GM10847 (cell line): ENCODE data around the gene DDX43.

Experiments
- POLR2A ChIP-seq: IDR thresholded peaks from 2 replicates; pipeline ENCODE4 v1.6.1; 2011; ENCODE audit not compliant: insufficient read length; ENCODE audit errors: extremely low read depth

The DDX43 gene

DNA sequence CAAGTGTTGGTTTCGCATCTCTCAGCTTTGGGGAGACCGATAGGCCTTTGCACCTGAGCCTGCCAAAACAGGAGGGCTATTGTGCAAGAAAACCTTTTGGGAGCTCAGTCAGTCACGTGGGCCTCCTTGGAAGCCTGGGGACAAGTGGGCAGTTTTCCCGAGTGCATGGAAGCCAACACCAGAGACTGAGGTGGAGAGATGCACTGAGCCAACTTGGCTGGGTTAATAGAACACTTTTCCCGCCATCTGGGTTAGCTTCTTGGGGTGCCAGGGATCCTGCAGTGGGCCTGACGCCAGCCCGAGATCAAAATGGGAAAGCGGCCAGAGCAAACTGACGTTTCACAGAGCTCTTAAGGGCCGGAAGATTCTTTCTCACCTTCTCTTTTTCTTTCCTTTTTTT lies 22.1 kb upstream of the DDX43 start:
- TF ChIP-seq POLR2A = no peak

DNA sequence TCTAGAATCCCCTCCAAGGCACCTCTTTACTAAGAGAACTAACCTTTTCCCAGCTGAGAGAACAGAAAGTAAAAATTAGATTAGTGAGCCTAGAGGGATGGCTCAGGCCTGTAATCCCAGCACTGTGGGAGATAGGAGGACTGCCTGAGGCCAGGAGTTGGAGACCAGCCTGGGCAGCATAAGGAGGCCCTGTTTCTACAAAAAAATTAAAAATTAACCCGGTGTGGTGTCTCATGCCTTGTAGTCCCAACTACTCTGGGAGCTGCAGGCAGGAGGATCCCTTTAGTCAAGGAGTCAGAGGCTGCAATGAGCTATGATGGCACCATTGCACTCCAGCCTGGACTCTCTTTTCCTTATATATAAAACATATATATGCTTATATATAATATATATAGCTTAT lies 19.4 kb upstream of the DDX43 start:
- TF ChIP-seq POLR2A = no peak

DNA sequence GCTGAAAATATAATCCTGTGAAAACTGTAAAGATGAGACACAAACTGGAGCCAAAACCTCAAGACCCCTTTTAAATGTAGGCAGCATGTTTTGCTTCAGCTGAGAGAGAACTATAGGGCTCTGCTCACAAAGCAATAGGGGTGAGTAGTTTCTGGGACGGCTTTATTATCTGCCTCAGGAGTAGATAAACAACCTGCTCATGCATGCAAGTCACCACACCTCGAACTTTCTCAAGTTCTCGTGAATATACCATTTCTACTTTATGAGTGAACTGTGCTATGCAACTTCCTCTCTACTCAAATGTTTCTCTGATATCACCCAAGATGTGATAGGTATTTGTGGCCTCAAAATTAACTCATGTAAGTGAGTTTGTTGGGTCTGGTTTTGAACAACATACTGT lies 17.4 kb upstream of the DDX43 start:
- TF ChIP-seq POLR2A = no peak

DNA sequence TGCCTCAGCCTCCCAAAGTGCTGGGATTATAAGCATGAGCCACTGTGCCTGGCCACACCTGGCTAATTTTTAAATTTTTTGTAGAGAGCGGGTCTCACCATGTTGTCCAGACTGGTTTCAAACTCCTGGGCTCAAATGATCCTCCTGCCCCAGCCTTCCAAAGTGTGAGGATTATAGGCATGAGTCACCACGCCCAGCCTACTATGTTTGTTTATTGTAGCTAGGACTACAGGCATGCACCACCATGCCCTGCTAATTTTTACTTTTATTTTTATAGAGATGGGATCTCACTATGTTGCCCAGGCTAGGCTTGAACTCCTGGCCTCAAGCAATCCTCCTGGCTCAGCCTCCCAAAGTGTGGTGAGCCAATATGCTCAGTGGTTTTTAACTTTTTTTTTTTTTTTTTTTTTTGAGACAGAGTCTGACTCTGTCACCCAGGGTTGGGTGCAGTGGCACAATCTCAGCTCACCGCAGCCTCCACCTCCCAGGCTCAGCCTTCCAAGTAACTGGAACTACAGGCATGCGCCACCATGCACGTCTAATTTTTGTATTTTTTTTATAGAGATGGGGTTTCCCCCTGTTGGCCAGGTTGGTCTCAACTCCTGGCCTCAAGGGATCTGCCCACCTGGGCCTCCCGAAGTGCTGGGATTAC lies 12.0 kb upstream of the DDX43 start:
- TF ChIP-seq POLR2A = no peak

DNA sequence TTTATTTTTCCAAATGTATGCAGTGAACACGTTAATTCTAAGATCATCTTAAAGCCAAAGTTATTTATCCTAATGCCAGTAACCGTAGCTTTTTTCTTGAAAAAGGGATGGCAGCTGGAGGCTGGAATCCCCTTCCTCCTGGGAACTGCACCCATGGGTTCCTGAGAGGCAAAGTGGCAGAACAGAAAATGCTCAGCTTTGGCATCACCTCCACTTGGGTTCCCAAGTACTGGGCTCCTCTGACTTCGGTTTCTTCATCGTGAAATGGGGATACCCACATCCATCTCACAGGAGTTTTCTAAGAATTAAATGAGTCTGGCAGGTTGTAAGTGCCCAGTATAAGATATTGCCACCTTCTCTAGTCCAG lies 6.2 kb upstream of the DDX43 start:
- no peak for TF ChIP-seq POLR2A

DNA sequence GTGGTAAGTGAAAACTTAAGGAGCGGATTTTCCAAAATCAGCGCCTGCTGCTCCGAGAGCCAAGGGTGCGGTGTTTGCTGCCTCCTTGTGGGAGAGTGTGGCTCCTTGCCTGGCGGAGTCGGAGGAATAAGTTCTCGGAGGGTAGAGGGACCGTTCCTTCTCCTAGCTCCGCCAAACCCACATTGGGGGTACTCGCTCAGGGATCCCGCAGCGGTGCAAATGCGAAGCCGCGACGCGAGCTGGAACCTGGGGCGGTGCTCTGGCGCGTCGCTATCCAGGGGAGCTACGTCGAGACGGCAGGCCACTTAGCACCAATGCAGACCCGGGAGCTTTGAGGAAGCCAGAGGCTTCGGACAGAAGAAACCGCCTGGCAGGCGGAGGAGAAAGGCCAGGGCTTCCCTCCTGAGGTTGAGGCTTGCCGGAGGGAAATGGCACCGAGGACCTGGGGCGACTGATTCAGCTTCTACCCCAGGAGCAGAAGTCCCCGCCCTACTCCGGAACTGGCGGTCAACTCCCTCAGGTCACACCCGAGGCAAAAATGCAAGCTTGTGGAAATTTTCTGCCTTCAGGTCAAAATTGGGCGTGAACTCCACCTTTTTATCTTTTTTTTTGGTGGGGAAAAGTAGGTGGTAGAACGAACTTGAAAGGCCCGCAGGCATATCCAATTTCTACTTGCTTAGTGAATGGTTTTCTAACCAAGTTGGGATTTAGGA lies 5.7 kb upstream of the DDX43 start:
- no peak for TF ChIP-seq POLR2A

DNA sequence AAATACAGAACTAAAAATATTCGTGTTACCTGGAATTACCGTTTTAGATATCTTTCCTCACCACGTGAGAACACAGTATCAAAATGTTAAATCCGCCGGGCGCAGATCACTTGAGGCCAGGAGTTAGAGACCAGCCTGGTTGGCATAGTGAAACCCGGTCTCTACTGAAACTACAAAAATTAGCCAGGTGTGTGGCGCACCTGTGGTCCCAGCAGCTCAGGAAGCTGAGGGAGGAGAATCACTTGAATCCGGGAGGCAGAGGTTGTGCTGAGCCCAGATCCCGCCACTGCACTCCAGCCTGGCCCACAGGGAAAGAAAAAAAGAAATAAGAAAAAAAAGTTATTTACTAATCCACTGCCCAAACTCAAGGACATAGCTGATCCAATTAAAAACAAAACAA lies 4.8 kb upstream of the DDX43 start:
- TF ChIP-seq POLR2A = no peak

DNA sequence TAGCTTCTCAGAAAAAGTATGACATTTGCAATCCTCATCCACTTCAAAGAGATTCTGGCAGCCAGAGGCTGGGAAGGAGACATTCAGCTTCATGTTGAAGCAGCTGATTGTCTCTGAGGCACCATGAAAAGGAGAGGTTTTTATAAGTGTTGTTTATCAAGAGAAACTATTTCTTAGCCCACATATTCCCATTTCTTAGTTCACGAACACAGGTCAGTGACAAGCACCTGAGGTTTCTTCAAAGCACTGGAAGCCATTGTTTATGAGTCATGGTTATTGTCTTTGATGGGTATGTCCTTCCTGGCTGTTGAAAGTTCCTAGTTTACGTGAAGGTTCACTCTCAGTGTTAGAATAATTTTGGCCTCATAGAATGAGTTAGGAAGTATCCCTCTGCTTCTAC lies 3.0 kb upstream of the DDX43 start:
- TF ChIP-seq POLR2A = no peak

DNA sequence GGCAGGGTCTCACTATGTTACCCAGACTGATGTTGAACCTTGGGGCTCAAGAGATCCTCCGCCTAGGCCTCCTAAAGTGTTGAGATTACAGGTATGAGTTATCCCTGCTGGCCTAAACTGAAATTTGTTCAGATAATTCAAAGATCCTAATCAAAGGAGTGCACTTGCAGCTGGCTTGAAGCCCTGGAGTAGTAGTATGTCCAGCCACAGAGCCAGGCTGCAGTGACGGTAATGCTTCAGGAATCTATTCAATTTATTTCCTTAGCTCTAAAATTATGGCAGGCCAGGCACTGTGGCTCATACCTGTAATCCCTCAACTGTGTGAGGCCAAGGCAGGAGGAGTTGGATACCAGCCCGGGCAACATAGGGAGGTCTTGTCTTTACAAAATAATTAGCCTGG lies 1.4 kb upstream of the DDX43 start:
- no peak for TF ChIP-seq POLR2A

DNA sequence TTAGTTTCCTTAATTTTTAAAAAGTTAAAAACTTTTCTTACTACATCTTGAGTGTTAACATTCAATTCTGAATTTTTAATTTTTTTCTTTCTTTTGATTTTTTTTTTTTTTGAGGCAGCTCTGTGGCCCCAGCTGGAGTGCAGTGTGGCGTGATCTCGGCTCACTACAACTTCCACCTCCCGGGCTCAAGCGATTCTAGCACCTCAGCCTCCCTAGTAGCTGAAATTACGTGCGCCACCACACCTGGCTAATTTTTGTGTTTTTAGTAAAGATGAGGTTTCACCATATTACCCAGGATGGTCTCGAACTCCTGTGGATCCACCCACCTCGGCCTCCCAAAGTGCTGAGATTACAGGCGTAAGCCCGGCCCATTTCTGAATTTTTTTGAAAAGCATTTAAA lies 1.2 kb downstream of the DDX43 start:
- TF ChIP-seq POLR2A = no peak

DNA sequence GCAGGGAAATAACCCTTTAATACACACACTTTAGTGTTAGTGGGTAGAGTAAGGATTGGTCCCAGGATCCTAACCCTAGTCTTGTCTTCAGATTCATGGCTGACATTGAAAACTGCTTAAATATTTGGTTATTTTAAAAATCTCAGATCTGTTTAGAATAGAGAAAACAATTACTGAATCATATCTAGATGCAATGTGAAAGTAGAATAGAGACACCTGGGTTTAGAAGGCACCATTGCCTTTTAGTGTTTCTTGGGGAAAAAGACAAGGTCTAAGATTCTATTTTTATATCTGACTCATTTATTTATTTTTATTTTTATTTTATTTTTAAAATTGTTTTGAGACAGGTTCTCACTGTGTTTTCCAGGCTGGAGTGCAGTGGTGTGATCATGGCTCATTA lies 6.0 kb downstream of the DDX43 start:
- TF ChIP-seq POLR2A = no peak

DNA sequence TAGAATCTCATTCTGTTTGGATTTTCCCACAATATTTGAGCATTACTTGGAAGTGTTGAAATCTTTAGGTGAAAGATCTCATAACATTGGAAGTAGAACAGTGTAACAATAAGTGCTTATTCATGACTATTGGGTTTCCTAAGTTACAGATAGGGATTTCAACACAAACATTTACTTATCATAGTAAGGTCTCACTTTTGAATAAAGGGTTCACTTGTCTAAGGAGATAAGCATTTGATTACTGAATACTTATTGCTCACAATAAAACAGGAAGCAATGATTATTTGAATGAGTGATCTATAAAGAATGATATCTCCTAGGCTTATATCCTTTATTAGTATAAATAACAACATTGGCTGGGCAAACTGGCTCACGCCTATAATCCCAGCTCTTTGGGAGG lies 14.8 kb downstream of the DDX43 start:
- no peak for TF ChIP-seq POLR2A

DNA sequence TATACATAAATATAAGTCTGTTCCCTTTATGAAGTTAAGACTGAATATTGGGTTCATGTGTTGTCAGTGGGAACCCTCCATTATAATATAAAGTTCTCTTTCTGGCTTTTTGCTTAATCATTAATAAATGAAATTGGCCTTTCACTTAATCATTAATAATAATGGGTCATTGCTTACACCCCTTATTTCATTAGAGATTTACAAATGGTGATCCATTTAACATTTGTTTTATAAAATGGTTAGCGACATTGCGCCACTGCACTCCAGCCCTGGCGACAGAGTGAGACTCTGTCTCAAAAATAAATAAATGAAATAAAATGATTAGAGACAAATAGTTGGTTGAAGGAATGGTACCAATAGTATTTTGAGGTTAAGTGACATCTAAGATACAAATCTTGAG lies 18.5 kb downstream of the DDX43 start:
- TF ChIP-seq POLR2A = no peak

DNA sequence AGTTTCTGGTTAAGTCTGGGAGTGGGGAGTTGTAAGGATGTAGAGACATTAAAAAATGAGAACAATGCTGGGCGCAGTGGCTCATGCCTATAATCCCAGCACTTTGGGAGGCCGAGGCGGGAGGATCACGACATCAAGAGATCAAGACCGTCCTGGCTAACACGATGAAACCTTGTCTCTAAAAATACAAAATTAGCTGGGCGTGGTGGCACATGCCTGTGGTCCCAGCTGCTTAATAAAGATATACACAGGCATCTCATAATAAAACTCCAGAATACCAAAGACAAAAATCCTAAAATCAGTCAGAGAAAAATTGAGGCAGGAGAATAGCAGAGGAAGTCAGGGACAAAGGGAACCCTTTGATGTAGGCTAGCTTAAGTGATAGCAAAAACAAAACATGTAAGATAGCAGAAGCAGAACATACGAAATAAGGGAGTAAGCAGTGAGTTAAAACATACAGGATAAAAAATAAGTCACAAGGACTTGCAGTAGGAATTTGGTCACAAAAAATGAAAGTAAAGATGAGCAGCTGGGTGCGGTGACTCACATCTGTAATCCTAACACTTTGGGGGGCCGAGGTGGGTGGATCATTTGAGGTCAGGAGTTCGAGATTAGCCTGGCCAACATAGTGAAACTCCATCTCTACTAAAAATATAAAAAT lies 23.6 kb downstream of the DDX43 start:
- no peak for TF ChIP-seq POLR2A

DNA sequence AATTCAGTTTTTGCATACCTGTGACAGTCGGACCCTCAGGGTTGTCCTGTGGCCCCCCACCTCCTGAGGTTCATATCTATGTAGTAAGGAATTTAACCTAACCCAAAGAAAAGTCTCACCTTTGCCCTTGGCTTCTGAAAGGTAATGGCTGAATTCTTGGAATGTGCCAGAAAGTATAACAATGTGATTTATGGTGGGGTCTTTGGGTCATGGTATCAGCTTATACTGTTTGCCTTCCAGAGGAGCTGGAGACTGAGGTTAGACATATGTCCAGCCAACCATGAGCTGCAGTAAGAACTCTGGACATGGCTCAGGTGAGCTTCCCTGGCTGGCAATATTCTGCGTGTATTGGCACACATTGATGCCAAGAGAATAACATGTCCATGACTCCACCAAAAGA lies 26.9 kb downstream of the DDX43 start:
- no peak for TF ChIP-seq POLR2A

DNA sequence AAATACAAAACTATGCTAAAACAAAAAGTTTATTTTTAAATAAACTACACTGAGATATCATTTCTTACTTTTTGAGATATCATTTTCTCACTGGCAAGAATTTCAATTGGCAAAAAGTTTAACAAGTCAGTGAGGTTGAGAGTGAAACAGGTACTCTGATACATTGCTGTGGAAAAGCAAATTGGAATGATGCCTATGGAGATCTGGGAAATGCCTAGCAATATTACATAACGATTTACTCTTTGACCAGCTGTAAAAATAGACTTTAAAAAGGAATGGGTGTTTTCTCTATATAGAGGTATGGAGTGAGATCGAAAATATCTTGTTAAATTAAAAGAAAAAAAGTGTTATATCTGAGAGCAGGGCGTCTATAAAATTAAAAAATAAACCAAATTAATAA lies 40.6 kb downstream of the DDX43 start:
- TF ChIP-seq POLR2A = no peak

DNA sequence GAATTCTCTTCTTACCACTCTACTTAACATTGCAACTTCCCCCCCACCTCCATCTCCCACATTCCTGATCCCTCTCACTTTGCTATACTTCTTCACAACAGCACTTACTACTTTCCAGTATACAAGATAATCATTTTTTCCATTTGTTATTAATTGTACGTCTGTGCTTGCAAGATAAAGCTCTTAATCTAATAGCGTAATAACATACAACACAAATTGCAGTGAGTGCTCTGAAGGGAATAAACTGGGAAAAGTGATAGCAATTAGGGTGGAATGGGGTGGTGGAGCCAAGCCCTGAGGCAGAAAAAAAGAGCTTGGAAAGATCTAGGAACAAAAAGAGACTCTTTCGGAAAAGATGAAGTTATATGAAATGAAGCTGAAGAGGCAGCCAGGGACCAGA lies 48.9 kb downstream of the DDX43 start:
- TF ChIP-seq POLR2A = no peak
